HepG2 (cell line): ENCODE results near the gene ATM. TPM values are rescaled to one million over a fixed set of nuclear protein-coding genes. Genes with fewer than 3 reads are reported as not detected.
A peak's percentile ranks its signal among the peaks of the same experiment; 100 is the strongest.
"Not testable (repeated sequence)": the region's sequence is repeated elsewhere in the genome, so short reads cannot be mapped to it uniquely, and the experiment has no call there.

ENCODE experiments used
- ATAC-seq: fragments of 200-7000 bp; cut with Tn5 transposase; 3 replicates; pipeline ENCODE4 v1.9.1; 2020; ENCODE audit warnings: mild to moderate bottlenecking, moderate library complexity
- BruUV-seq: library from RNA; stranded (reverse); fragments of 400-500 nt; replicated peaks from 2 replicates; lab custom pipeline; 2021; lab: Mats Ljungman, UMichigan
- CTCF ChIA-PET: fragments of 300-600 bp; formaldehyde crosslinking; extraction: SDS; loops from one replicate; lab custom pipeline; 2021; ENCODE audit warnings: low total read pairs, inconsistent platforms, low intra/inter-chr PET ratio; lab: Yijun Ruan, JAX
- POLR2A ChIA-PET: fragments of 350-600 bp; sonication (Branson Sonifier 250); formaldehyde crosslinking; loops from one replicate; lab custom pipeline; 2020; ENCODE audit warnings: antibody characterized with exemption, inconsistent platforms; lab: Yijun Ruan, JAX
- DNase-seq: peaks from one replicate; pipeline ENCODE4 v3.0.0-alpha.2; 2015; ENCODE audit warnings: low spot score
- FAIRE-seq: peaks from 3 replicates; lab custom pipeline; 2011; peaks lifted over from hg19 to GRCh38; lab: Jason Lieb, UNC
- H2AFZ ChIP-seq: one replicate; pipeline ENCODE4 v1.6.1; 2011; ENCODE audit warnings: low read length, inconsistent platforms
- H3K27ac ChIP-seq: fragments of 300-600 bp; 3 replicates; pipeline ENCODE4 v1.8.0; 2011; ENCODE audit warnings: mixed run types, mild to moderate bottlenecking, mixed read lengths, low read length, inconsistent platforms; ENCODE audit not compliant: insufficient read depth; ENCODE audit errors: extremely low read length
- H3K27me3 ChIP-seq, 2 experiments: fragments of 200-600 bp in 1 of 2; 2 replicates in 1 of 2; 3 replicates in 1 of 2; pipeline versions ENCODE4 v1.6.0 to v1.8.0; 2011; ENCODE audit warnings: low read length in 2 of 2, mild to moderate bottlenecking in 2 of 2, moderate library complexity in 2 of 2, inconsistent platforms in 1 of 2; ENCODE audit not compliant: insufficient read depth in 2 of 2, control insufficient read depth in 1 of 2
- H3K36me3 ChIP-seq, 2 experiments: fragments of 200-600 bp in 1 of 2; replicated peaks in 1 of 2; 2 replicates in 1 of 2; 3 replicates in 1 of 2; pipeline versions ENCODE4 v1.5.1 to v1.8.0; 2011; ENCODE audit warnings: low read length in 2 of 2, inconsistent platforms in 1 of 2; ENCODE audit not compliant: insufficient read depth in 2 of 2, control insufficient read depth in 1 of 2
- H3K4me1 ChIP-seq: 2 replicates; pipeline ENCODE4 v1.5.1; 2012; ENCODE audit warnings: low read length, inconsistent platforms; ENCODE audit not compliant: insufficient read depth
- H3K4me2 ChIP-seq: 2 replicates; pipeline ENCODE4 v1.6.0; 2011; ENCODE audit warnings: low read depth, low read length, inconsistent platforms
- H3K4me3 ChIP-seq, 3 experiments: fragments of 200-600 bp in 1 of 3; sonication (generic), shearing (Covaris generic) in 1 of 3; replicated peaks in 1 of 3; 2 replicates each; pipeline ENCODE4 v1.5.1; 2011 to 2016; ENCODE audit warnings: low read length in 3 of 3, inconsistent platforms in 2 of 3, low read depth in 2 of 3, mild to moderate bottlenecking in 2 of 3, control low read depth in 1 of 3, mixed read lengths in 1 of 3; ENCODE audit not compliant: insufficient read depth in 1 of 3
- H3K79me2 ChIP-seq: one replicate; pipeline ENCODE4 v1.6.1; 2011; ENCODE audit warnings: low read length, inconsistent platforms; ENCODE audit not compliant: insufficient read depth
- H3K9ac ChIP-seq: 2 replicates; pipeline ENCODE4 v1.6.0; 2011; ENCODE audit warnings: mild to moderate bottlenecking, low read depth, low read length, inconsistent platforms; ENCODE audit not compliant: insufficient read depth
- H3K9me3 ChIP-seq: 2 replicates; pipeline ENCODE4 v1.5.1; 2012; ENCODE audit warnings: mild to moderate bottlenecking, low read length
- H4K20me1 ChIP-seq: 2 replicates; pipeline ENCODE4 v1.6.0; 2011; ENCODE audit warnings: inconsistent platforms, mild to moderate bottlenecking, low read length, moderate library complexity; ENCODE audit not compliant: insufficient read depth
- KDM4B ChIP-seq: sonication (generic); formaldehyde crosslinking; IDR thresholded peaks from 2 replicates; pipeline ENCODE4 v1.4.0; 2020; ENCODE audit warnings: missing genetic modification reagents
- ZNF121 ChIP-seq: sonication (generic); formaldehyde crosslinking; IDR thresholded peaks from 2 replicates; pipeline ENCODE4 v1.5.0; 2020; ENCODE audit warnings: mild to moderate bottlenecking, missing genetic modification reagents
- WGBS: methylation state at CpG from one replicate; pipeline ENCODE4 v1.1.6; 2017; ENCODE audit warnings: low lambda C conversion rate; 5-methylcytosine and 5-hydroxymethylcytosine counted together
- in situ Hi-C: cut with HindIII; loops from 2 replicates; pipeline ENCODE4 v1.10.0; 2017; ENCODE audit warnings: low pct_unique_long_range_greater_than_20kb; ENCODE audit not compliant: extremely low pct_ligation_motif_present
- intact Hi-C: fragments of 100-400 bp; cut with micrococcal nuclease; formaldehyde crosslinking; loops from one replicate; pipeline ENCODE4 v1.10.0; 2022; ENCODE audit not compliant: unreplicated experiment
- polyA plus RNA-seq, 8 experiments: library from polyadenylated mRNA; depleted of rRNA in 3 of 8; stranded (reverse) in 7 of 8; unstranded in 1 of 8; fragments of >200 nt; fragmentation: Illumina TruSeq in 4 of 8; extraction: Trizol in 4 of 8; gene quantifications; 2 replicates each; pipeline versions ENCODE4 v1.2.1 to v1.2.3, GENCODE V29; 2011 to 2016; ENCODE audit warnings: low read depth in 4 of 8, missing spikeins in 1 of 8, mixed read lengths in 1 of 8; ENCODE audit not compliant: insufficient read depth in 1 of 8
- total RNA-seq, 5 experiments: library from RNA; depleted of rRNA; stranded (reverse); fragments of >200 nt; fragmentation: Illumina TruSeq; extraction: Trizol; gene quantifications; 2 replicates each; pipeline ENCODE4 v1.2.3, GENCODE V29; 2016; ENCODE audit warnings: low read depth in 1 of 5

Gene ATM
- total and polyA plus RNA-seq, 2 of the 13 experiments (the other 11 are each of a cell fraction or from before 2014, with no cell fraction given), result 40.0 to 71.6 TPM

GRCh38 chr11:108394744-108395284 lies 171.9 kb downstream of the ATM start:
- H3K9ac ChIP-seq, result no peak overlapping the region
- no peak overlapping the region for H3K4me2 ChIP-seq
- in situ Hi-C loops (no loop called here), intact Hi-C loops (no loop called here)
- no peak overlapping the region for H3K27ac ChIP-seq
- BruUV-seq, result no TSS peak
- ATAC-seq (peak; percentile 39; the same call in 1 of the 3 replicates), DNase-seq (no peak), FAIRE-seq (no peak)
- no peaks in the 10 kb centered on the region for H3K27me3 ChIP-seq
- H3K9me3 ChIP-seq, result no peaks in the 10 kb centered on the region
- ChIA-PET CTCF (no interaction called here), POLR2A (no interaction called here)
- no peaks in the 10 kb centered on the region for H3K4me1 ChIP-seq
- no peak overlapping the region for H3K4me3 ChIP-seq
- no peaks in the 10 kb centered on the region for H4K20me1 ChIP-seq
- WGBS, result 15% methylated on average over 4 of the region's 4 CpGs
- H3K36me3 ChIP-seq, result no peaks in the 10 kb centered on the region
- H3K79me2 ChIP-seq, result no peaks in the 10 kb centered on the region
- TF ChIP-seq ZNF121 (CRISPR knock-in tag) (peak; percentile 65; the same call in 1 of the 2 replicates), KDM4B (no peak)
- no peak overlapping the region for H2AFZ ChIP-seq

- H3K9ac ChIP-seq, BruUV-seq, H3K9me3 ChIP-seq, CTCF ChIA-PET, H3K36me3 ChIP-seq, H3K4me1 ChIP-seq, ATAC-seq, DNase-seq, intact Hi-C loops, H2AFZ ChIP-seq, in situ Hi-C loops, H3K27ac ChIP-seq, H3K79me2 ChIP-seq, POLR2A ChIA-PET, H3K27me3 ChIP-seq, FAIRE-seq, H3K4me3 ChIP-seq, H3K4me2 ChIP-seq, H4K20me1 ChIP-seq: not testable (repeated sequence)
- WGBS, result 71% methylated on average over 6 of the region's 6 CpGs
Observed at GRCh38 chr11:108396672-108397071, 173.8 kb downstream of the ATM start.
